Measurements from ENCODE around the gene CHCHD3.

Gene CHCHD3

DNA sequence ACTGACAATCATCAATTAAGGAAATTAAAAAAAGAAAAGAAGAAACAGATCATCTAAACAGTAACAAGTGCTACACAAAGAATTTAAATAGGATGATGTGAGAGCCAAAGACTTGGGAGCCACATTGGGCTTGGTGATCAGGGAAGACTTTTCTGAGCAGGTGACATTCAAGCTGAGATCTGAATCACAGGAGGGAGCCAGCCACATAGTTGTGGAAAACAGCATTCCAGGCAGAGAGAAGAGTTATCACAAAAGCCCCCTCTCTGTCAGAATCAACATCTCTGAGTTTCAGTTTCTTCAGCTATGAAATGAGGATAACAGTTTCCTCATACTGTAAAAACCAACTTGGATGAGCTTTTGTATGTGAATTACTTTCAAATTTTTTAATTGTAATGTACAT lies 336.4 kb downstream of the CHCHD3 start:
- no peak for DNase-seq (ENCODE audit: low read depth, low spot score)

DNA sequence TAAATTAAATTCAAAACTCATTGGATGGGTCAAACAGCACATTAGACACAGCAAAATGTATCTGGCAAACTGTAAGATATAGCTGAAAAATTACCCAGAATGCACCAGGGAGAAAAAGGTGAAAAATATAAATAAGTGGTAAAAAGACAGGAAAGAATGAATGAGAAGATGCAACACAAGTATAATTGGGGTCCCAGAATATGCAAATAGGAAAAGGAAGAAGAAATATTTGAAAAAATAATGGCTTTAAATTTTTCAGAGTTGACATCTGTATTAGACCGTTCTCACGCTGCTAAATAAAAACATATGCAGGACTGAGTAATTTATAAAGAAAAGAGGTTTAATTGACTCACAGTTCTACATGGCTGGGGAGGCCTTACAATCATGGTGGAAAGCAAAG lies 337.9 kb downstream of the CHCHD3 start:
- no peak for DNase-seq (ENCODE audit: low read depth, low spot score)

DNA sequence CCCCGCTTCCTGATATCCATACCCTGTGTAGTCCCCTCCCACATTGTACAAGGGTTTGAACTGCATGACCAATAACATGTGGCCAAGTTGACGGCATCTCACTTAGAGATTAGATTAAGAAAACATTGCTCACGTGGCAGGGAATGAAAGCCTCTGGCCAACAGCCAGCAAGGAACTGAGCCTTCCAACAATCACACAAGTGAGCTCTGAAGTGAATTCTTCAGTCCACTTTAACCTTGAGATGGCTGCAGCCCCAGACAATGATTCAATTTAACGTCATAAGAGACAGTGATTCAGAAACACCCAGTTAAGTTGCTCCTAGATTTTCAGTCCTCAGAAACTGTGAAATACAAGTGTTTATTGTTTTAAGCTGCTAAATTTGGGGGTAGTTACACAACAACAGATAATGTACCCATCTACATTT lies 339.7 kb downstream of the CHCHD3 start:
- DNase-seq (ENCODE audit: low read depth, low spot score) = no peak

DNA sequence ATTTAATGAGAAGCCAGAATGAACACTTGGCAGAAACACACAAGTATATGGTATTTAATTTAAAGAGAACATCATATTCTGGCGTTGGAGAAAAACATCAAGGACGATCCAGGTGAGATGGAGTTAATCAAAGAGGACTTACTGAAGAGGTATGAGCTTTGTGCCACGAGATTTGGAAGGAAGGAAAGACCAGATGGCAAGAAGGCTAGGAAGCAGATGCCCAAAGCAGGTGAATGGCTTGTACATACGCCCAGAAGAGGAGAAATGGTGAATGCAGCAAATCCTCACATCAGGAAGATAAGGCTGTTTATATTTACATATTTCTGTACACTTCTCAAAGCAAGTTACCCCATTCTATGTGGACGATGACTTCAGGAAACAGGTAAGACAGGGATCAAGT lies 341.7 kb downstream of the CHCHD3 start:
- DNase-seq (ENCODE audit: low read depth, low spot score) = no peak

DNA sequence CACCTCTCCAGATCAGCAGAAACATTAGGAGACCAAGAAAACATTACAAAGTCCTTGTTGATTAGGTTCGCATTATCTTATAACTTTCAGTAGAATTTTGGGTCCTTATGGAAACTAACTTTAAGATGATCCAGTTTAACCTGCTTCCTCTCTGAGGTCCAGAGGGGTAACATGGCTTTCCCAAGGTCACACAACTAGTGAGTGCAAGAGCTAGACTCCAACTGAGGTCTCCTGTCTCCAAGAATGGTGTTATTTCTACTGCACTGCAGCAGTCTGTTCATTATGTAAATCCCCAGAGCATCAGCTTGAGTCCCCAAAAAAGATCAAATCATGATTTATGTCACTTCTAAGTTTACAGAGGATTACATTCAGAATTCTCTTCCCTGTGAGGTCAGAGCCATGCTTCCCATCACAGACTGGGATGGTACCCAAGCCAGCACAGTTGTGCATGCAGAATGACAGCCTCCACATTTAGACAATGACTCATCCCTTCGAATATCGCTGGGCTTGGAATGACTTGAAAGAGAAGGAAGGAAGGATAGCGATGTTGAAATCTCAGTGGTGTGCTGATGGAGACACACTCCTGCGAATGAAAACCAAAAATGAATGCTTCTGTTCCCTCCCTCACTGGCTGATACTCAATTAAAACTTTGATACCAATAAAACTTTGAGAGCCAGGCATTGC lies 342.5 kb downstream of the CHCHD3 start:
- no peak for DNase-seq (ENCODE audit: low read depth, low spot score)

DNA sequence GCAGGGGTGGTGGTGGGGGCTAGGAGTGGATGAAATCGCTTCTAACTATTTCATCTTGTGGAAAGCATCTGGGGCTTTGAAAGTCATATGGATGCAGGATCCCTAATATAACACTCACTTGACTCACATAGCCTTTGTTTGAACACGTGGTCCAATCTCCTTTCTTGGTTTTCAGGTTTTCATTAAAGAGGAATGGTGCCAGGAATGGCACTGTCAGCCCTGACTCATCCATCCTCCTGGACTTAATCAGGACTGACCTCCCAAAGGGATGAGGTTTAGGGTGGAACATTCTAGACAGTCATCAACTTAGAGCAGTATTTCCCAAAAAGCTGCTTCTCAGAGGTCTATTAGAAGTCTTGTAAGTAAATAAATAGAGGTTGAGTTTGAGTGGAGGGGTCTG lies 343.6 kb downstream of the CHCHD3 start:
- no peak for DNase-seq (ENCODE audit: low read depth, low spot score)

DNA sequence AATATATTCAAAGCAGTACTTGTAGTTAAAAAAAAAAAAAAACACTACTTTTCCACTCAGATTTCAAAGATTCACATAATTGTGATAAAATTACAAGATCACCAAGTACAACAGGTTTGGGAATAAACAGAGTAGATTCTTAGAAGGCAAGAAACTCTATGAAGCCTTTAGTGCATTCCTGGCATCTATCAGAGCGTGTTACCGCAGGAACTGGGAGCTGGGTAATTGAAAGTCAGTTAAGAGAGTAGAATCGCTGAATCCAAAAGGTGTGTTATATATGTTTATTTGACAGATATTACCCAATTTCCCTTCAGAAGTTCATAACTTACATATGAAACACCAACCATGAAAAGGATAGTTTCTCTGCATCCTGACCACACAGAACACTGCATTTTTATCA lies 346.4 kb downstream of the CHCHD3 start:
- DNase-seq (ENCODE audit: low read depth, low spot score) = no peak

All from iPS DF 19.7 (cell line).